ENCODE data around the gene SPI1. TPM values are rescaled to one million over a fixed set of nuclear protein-coding genes. Genes with fewer than 3 reads are reported as not detected.
A peak's percentile ranks its signal among the peaks of the same experiment; 100 is the strongest.

The SPI1 gene
- polyA plus RNA-seq, 12 donors, result 3.7 to 17.6 (median 4.6) TPM; not detected in 1

- DNase-seq, result no peak
Measured at GRCh38 chr11:47359586-47359985, 18.8 kb downstream of the SPI1 start.

GRCh38 chr11:47359162-47359561 lies 19.2 kb downstream of the SPI1 start:
- no peak for DNase-seq

GRCh38 chr11:47358731-47359051 lies 19.7 kb downstream of the SPI1 start:
- DNase-seq, result no peak

GRCh38 chr11:47357985-47358730 lies 20.2 kb downstream of the SPI1 start:
- no peak for DNase-seq

- no peak for DNase-seq
Measured at GRCh38 chr11:47356998-47357329, 21.4 kb downstream of the SPI1 start.

- DNase-seq, result no peak
Measured at GRCh38 chr11:47356129-47356997, 22.0 kb downstream of the SPI1 start.

GRCh38 chr11:47355283-47356128 lies 22.8 kb downstream of the SPI1 start:
- DNase-seq, result peak; percentile 91

- peak; percentile 22 for DNase-seq
Measured at GRCh38 chr11:47354913-47355282, 23.4 kb downstream of the SPI1 start.

- DNase-seq, result no peak
Measured at GRCh38 chr11:47353978-47354774, 24.2 kb downstream of the SPI1 start.

GRCh38 chr11:47352556-47352955 lies 25.8 kb downstream of the SPI1 start, which contains the start of gene MYBPC3:
Gene MYBPC3 (minus strand): TSS chr11:47352702. CDS start chr11:47352647, 55 bp downstream.
- no peak for DNase-seq

- DNase-seq, result no peak
Measured at GRCh38 chr11:47351156-47352126, 26.9 kb downstream of the SPI1 start.

GRCh38 chr11:47350315-47350714 lies 28.0 kb downstream of the SPI1 start:
- DNase-seq, result no peak

GRCh38 chr11:47349521-47350095 lies 28.7 kb downstream of the SPI1 start:
- DNase-seq, result no peak

- no peak for DNase-seq
Measured at GRCh38 chr11:47348859-47349258, 29.5 kb downstream of the SPI1 start.

GRCh38 chr11:47348131-47348802 lies 30.1 kb downstream of the SPI1 start:
- DNase-seq, result no peak

- no peak for DNase-seq
Measured at GRCh38 chr11:47347137-47347536, 31.2 kb downstream of the SPI1 start.

GRCh38 chr11:47345890-47346563 lies 32.3 kb downstream of the SPI1 start:
- no peak for DNase-seq

GRCh38 chr11:47342854-47343253 lies 35.5 kb downstream of the SPI1 start:
- DNase-seq, result no peak
